ENCODE measurements around the gene ANKRD23. TPM values are rescaled to one million over a fixed set of nuclear protein-coding genes. Genes with fewer than 3 reads are reported as not detected.

ANKRD23 gene
- total RNA-seq, 2 donors from 2014 or later, result 3.7 to 6.8 TPM

- ATAC-seq, result no peak
- no peaks in the 10 kb centered on the region for H3K9me3 Mint-ChIP-seq
- DNase-seq (ENCODE audit: low spot score in 2 of 2), result no peak
- no peaks in the 10 kb centered on the region for H3K36me3 Mint-ChIP-seq
- no peak overlapping the region for H3K27ac Mint-ChIP-seq
Observed at GRCh38 chr2:96879545-96880040, 35.8 kb upstream of the ANKRD23 start.

GRCh38 chr2:96878796-96879544, 35.1 kb upstream of the ANKRD23 start:
- Mint-ChIP-seq H3K9me3 (no peaks in the 10 kb centered on the region), H3K27ac (no peak overlapping the region), H3K36me3 (no peaks in the 10 kb centered on the region)
- DNase-seq (ENCODE audit: low spot score in 2 of 2), result no peak
- ATAC-seq, result no peak

DNA sequence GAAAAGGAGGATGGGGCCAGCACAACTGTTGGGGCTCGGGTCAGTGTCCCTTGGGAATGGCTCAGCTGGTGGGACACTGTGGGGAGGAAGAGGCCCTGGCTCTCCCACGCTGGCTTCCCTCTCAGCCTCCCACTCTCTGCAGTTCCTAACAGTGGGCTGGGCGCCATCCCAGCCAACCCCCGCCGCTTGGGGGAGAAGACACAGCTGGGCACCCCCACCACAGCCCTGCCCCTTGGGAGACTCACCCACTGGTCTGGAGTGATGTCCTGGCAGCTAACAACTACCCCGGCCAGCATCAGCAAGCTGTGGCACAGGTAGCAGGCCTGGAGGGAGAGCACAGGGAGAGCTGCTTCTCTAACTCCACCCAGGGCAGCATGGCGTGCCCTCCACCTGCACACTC, 34.4 kb upstream of the ANKRD23 start:
- DNase-seq (ENCODE audit: low spot score in 2 of 2) (no peak), ATAC-seq (no peak)
- no peaks in the 10 kb centered on the region for H3K36me3 Mint-ChIP-seq
- H3K9me3 Mint-ChIP-seq, result no peaks in the 10 kb centered on the region
- no peak overlapping the region for H3K27ac Mint-ChIP-seq

DNA sequence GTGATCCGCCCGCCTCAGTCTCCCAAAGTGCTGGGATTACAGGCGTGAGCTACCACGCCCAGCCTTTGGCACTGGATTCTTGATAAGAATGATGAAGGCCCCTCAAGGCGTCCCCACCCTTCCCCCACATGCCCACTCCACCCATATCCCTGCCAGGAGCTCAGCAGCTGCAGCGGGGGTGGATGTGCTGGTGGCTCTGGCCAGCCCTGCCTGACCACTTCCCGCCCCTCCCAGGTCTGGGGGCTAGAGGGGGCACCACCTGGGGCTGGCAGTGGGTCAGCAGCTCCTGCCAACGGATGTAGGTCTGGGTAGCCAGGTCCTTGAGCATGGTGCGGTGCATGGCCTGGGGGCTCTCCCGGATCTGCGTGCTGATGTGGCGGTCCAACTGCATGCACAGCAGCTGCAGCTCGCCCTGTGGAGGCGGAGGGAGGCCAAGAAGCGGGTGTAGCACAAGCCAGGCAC, 33.8 kb upstream of the ANKRD23 start:
- no peaks in the 10 kb centered on the region for H3K9me3 Mint-ChIP-seq
- H3K36me3 Mint-ChIP-seq, result no peaks in the 10 kb centered on the region
- DNase-seq (ENCODE audit: low spot score in 2 of 2) (no peak), ATAC-seq (no peak)
- H3K27ac Mint-ChIP-seq, result no peak overlapping the region

GRCh38 chr2:96877042-96877451, 33.2 kb upstream of the ANKRD23 start:
- Mint-ChIP-seq H3K27ac (no peak overlapping the region), H3K9me3 (no peaks in the 10 kb centered on the region), H3K36me3 (no peaks in the 10 kb centered on the region)
- ATAC-seq (no peak), DNase-seq (ENCODE audit: low spot score in 2 of 2) (no peak)

GRCh38 chr2:96876269-96877041, 32.6 kb upstream of the ANKRD23 start:
- Mint-ChIP-seq H3K9me3 (no peaks in the 10 kb centered on the region), H3K27ac (no peak overlapping the region), H3K36me3 (no peaks in the 10 kb centered on the region)
- ATAC-seq (peak in 1 of 2 donors; percentile 43), DNase-seq (ENCODE audit: low spot score in 2 of 2) (no peak)

DNA sequence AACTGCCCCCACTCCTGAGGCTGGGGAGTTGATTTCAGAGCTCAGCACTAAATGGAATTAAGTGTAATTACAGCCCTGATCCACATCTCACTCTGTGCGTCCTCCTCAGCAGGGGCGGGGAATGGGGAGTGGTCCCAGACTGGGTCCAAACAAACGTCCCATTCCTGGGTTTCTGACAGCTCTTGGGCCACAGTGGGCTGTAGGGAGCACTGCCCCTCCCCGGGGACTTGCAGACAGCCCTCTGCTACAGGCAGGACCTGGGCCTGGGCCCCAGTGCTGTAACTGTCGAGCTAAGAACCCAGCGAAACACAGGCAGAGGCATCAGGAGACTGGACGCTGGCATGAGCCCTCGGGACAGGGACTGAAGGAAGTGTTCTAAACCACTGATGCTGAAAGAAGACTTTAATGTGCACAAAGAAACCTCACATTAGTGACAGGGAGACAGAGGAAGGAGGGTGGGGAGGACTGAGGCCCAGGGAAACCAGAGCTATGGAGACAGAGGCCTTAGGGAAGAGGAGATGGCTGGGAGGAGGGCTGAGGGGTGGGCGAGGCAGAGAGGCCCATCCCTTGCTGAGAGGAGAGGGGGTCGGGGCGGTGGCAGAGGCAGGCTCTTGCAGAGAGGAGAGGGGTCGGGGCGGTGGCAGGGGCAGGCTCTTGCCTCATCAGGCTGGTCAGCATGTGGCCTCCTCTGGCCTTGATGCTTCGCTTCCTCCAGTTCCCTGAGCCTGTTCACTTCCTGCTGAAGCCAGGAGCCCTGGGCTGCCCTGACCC, 31.9 kb upstream of the ANKRD23 start:
- Mint-ChIP-seq H3K9me3 (no peaks in the 10 kb centered on the region), H3K27ac (peak overlapping the region; percentile 9 to 56), H3K36me3 (no peaks in the 10 kb centered on the region)
- no peak for DNase-seq (ENCODE audit: low spot score in 2 of 2)
- no peak for ATAC-seq

DNA sequence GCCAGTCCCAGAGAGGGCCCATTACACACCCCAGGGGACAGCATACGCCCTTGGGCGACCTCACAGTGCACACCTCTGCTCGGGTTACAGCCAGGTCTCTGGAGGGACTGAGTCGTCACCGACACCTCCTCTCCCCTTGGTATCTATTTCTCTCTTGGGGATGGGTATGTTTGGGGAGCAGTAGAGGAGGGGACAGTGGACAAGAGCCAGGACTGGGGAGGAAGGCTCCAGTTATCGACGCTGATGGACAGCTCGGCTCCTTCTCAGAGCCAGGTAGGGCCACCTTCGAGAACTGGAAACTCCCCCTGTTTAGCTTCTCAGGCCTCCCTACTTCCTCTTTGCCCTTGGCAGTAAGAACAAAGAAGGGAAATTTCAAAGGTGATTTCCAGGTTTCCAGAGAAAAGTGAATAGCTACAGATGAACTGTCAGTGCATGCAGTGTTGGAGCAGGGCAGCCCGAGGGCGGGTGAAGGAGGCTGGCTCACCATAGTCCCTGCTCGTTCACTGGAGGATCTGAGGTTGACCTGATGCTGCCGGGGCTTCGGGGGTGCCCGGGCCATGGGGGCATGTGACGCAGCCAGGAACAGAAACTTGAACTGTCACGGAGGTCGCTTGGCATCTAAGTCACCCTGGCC, 30.5 kb upstream of the ANKRD23 start:
- peak; percentile 39 to 44 for ATAC-seq
- H3K36me3 Mint-ChIP-seq, result no peaks in the 10 kb centered on the region
- DNase-seq (ENCODE audit: low spot score in 2 of 2), result no peak
- H3K9me3 Mint-ChIP-seq, result no peaks in the 10 kb centered on the region
- H3K27ac Mint-ChIP-seq, result peak overlapping the region in 1 of 2 donors; percentile 56

GRCh38 chr2:96873651-96874096, 29.9 kb upstream of the ANKRD23 start:
- ATAC-seq (no peak), DNase-seq (ENCODE audit: low spot score in 2 of 2) (no peak)
- no peaks in the 10 kb centered on the region for H3K9me3 Mint-ChIP-seq
- no peak overlapping the region for H3K27ac Mint-ChIP-seq
- no peaks in the 10 kb centered on the region for H3K36me3 Mint-ChIP-seq

DNA sequence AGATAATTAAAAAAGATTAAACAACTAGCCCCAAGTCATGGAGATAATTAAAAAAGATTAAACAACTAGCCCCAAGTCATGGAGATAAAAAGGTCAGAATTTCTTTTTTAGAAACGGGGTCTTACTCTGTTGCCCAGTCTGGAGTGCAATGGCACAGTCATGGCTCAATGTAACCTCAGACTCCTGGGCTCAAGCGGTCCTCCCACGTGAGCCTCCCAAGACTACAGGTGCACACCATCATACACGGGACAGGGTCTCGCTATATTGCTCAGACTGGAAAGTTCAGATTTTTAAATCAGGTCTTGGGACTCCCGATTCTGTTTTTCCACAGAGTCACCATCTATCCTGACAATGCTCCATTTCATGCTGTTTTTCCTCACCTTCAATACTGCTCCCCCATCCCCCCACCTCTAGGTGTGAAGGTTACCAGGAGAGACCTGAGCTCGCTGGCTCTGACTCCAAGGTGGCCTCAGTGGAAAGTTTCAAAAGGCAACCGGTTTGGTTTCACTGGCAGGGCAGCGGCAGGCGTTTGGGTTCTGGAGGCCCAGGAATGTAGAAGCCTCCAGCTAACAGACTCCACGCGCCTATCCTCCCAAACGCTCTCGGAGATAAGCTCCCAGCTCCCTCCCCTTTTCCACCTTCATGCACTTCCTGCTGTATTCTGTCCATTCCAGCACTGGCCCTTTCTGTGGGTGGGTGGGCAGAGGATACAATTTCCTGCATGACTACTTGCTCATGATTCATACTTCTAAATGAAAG, 28.9 kb upstream of the ANKRD23 start:
- ATAC-seq (no peak), DNase-seq (ENCODE audit: low spot score in 2 of 2) (no peak)
- Mint-ChIP-seq H3K27ac (no peak overlapping the region), H3K9me3 (no peaks in the 10 kb centered on the region), H3K36me3 (no peaks in the 10 kb centered on the region)

DNA sequence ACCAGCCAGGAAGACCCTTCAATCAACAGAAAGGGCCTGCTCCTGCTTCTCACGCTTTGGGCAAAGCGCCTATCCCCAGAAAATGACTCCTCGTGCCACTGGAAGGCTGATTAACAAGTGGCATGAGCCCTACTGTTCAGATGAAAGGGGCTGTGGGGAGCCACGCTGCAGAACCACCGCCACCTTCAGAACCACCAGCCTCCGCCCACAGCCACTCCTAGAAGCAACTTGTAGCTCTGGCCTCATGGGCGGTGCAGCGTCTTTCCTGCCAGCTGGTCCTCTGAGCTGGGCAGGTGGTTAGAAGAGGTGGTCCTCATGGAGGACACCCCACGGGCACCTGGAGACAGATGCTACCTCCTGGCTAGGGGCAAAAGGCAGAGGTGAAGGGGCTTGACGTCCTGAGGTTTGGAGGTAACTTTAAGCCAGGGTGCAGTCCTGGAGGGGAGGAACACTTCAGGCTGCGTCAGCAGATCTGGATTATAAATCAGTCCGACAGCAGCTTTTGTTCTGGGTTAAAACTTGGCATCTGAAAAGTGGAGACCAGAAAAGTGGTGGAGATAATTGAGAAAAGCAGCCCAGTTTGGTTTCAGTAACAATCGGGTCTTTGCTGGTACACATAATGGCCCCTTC, 26.9 kb upstream of the ANKRD23 start:
- DNase-seq (ENCODE audit: low spot score in 2 of 2), result peak in 1 of 2 donors; percentile 31
- H3K27ac Mint-ChIP-seq, result no peak overlapping the region
- H3K36me3 Mint-ChIP-seq, result no peaks in the 10 kb centered on the region
- H3K9me3 Mint-ChIP-seq, result no peaks in the 10 kb centered on the region
- ATAC-seq, result peak; percentile 23 to 37

- no peak within 1 kb of the TSS for H3K27ac Mint-ChIP-seq
- DNase-seq (ENCODE audit: low spot score in 2 of 2), result peak in 1 of 2 donors; percentile 41
- H3K36me3 Mint-ChIP-seq, result no peaks in the 10 kb centered on the region
- no peaks in the 10 kb centered on the region for H3K9me3 Mint-ChIP-seq
- ATAC-seq, result peak; percentile 15 to 42
Observed at GRCh38 chr2:96869822-96870625, 26.2 kb upstream of the ANKRD23 start, which contains the start of gene SEMA4C. SEMA4C (minus strand) TSS chr2:96870080; CDS start chr2:96867886, 2,194 bp downstream.

- peak; percentile 7 to 11 for ATAC-seq
- DNase-seq (ENCODE audit: low spot score in 2 of 2), result no peak
- no peak overlapping the region for H3K27ac Mint-ChIP-seq
- H3K9me3 Mint-ChIP-seq, result no peaks in the 10 kb centered on the region
- no peaks in the 10 kb centered on the region for H3K36me3 Mint-ChIP-seq
Observed at GRCh38 chr2:96869281-96869821, 25.5 kb upstream of the ANKRD23 start.

- Mint-ChIP-seq H3K27ac (peak overlapping the region in 1 of 2 donors; percentile 57), H3K9me3 (no peaks in the 10 kb centered on the region), H3K36me3 (no peaks in the 10 kb centered on the region)
- DNase-seq (ENCODE audit: low spot score in 2 of 2) (peak in 1 of 2 donors; percentile 60), ATAC-seq (peak; percentile 62 to 63)
Observed at GRCh38 chr2:96868555-96869280, 24.9 kb upstream of the ANKRD23 start.

All from activated naive CD4-positive, alpha-beta T cell treated with anti-CD3 and anti-CD28 coated beads, Interleukin-2, amount 50 U/mL, for 72 hours (primary cell).